ENCODE data around the gene SVIL.
"Not testable (repeated sequence)": the region's sequence is repeated elsewhere in the genome, so short reads cannot be mapped to it uniquely, and the experiment has no call there.

Gene SVIL

GRCh38 chr10:29479081-29479925 is 155.5 kb downstream of the SVIL start:
- DNase-seq = no peak

- no peak for DNase-seq
Measured at GRCh38 chr10:29473406-29474100, 161.2 kb downstream of the SVIL start.

GRCh38 chr10:29473087-29473356 is 161.7 kb downstream of the SVIL start:
- DNase-seq = no peak

GRCh38 chr10:29472301-29473086 is 162.3 kb downstream of the SVIL start:
- DNase-seq = no peak

GRCh38 chr10:29471544-29471859 is 163.3 kb downstream of the SVIL start:
- DNase-seq = peak; percentile 83

GRCh38 chr10:29470843-29471543 is 163.8 kb downstream of the SVIL start:
- no peak for DNase-seq

GRCh38 chr10:29470355-29470705 is 164.4 kb downstream of the SVIL start:
- no peak for DNase-seq

GRCh38 chr10:29469481-29470354 is 165.1 kb downstream of the SVIL start:
- DNase-seq = no peak

- no peak for DNase-seq
Measured at GRCh38 chr10:29465384-29465783, 169.4 kb downstream of the SVIL start.

GRCh38 chr10:29464671-29465171 is 170.1 kb downstream of the SVIL start:
- not testable (repeated sequence) for DNase-seq

GRCh38 chr10:29461042-29461441 is 173.7 kb downstream of the SVIL start:
- no peak for DNase-seq

- not testable (repeated sequence) for DNase-seq
Measured at GRCh38 chr10:29458190-29458589, 176.6 kb downstream of the SVIL start.

- no peak for DNase-seq
Measured at GRCh38 chr10:29455095-29455494, 179.7 kb downstream of the SVIL start.

- no peak for DNase-seq
Measured at GRCh38 chr10:29454250-29454649, 180.5 kb downstream of the SVIL start.

- no peak for DNase-seq
Measured at GRCh38 chr10:29452546-29452945, 182.2 kb downstream of the SVIL start.

GRCh38 chr10:29451946-29452345 is 182.8 kb downstream of the SVIL start:
- no peak for DNase-seq

GRCh38 chr10:29450405-29450804 is 184.4 kb downstream of the SVIL start:
- no peak for DNase-seq

GRCh38 chr10:29448756-29449592 is 185.8 kb downstream of the SVIL start:
- DNase-seq = peak; percentile 22

- no peak for DNase-seq
Measured at GRCh38 chr10:29448125-29448524, 186.6 kb downstream of the SVIL start.

- DNase-seq = no peak
Measured at GRCh38 chr10:29446327-29446726, 188.4 kb downstream of the SVIL start.
